HepG2 (cell line): ENCODE measurements around the gene CMTM1. TPM values are rescaled to one million over a fixed set of nuclear protein-coding genes. Genes with fewer than 3 reads are reported as not detected.

Experiments used
- ARNT2 ChIP-seq: sonication (generic); formaldehyde crosslinking; IDR thresholded peaks from 2 replicates; pipeline ENCODE4 v1.8.0; 2022; ENCODE audit warnings: mild to moderate bottlenecking, low read depth, missing genetic modification reagents, moderate library complexity
- BORCS8-MEF2B ChIP-seq: sonication (generic); formaldehyde crosslinking; IDR thresholded peaks from 2 replicates; pipeline ENCODE4 v1.8.0; 2022; ENCODE audit warnings: mild to moderate bottlenecking, missing genetic modification reagents
- GATAD2A ChIP-seq: IDR thresholded peaks from 2 replicates; pipeline ENCODE4 v1.6.1; 2016
- HHEX ChIP-seq: IDR thresholded peaks from 2 replicates; pipeline ENCODE4 v1.6.1; 2016; ENCODE audit warnings: control low read depth
- HMGA1 ChIP-seq: sonication (generic); formaldehyde crosslinking; conservative IDR thresholded peaks from 2 replicates; pipeline ENCODE4 v1.4.0; 2020; ENCODE audit warnings: missing genetic modification reagents
- HNRNPH1 ChIP-seq: fragments of 200-400 bp; formaldehyde crosslinking; optimal IDR thresholded peaks from 2 replicates; pipeline ENCODE3; 2017; ENCODE audit warnings: mild to moderate bottlenecking, low read depth, low read length
- IKZF1 ChIP-seq: fragments of 450-650 bp; IDR thresholded peaks from 2 replicates; pipeline ENCODE4 v1.7.1; 2016
- KMT2B ChIP-seq: IDR thresholded peaks from 2 replicates; pipeline ENCODE4 v1.6.1; 2016; ENCODE audit warnings: missing genetic modification reagents, missing compliant biosample characterization
- MAFF ChIP-seq: IDR thresholded peaks from 2 replicates; pipeline ENCODE4 v1.6.1; 2011; ENCODE audit warnings: low read depth, low read length, improper control_type of control experiment
- NFYB ChIP-seq: sonication (generic); formaldehyde crosslinking; IDR thresholded peaks from 2 replicates; pipeline ENCODE4 v1.4.0; 2020; ENCODE audit warnings: missing genetic modification reagents
- RBFOX2 ChIP-seq: fragments of 200-400 bp; formaldehyde crosslinking; IDR thresholded peaks from 2 replicates; pipeline ENCODE4 v1.6.1; 2017; ENCODE audit warnings: low read depth, mild to moderate bottlenecking, low read length
- RXRB ChIP-seq: IDR thresholded peaks from 2 replicates; pipeline ENCODE4 v1.6.1; 2016; ENCODE audit warnings: borderline replicate concordance, missing genetic modification reagents, missing compliant biosample characterization
- SNRNP70 ChIP-seq: fragments of 200-400 bp; formaldehyde crosslinking; IDR thresholded peaks from 2 replicates; pipeline ENCODE4 v1.6.1; 2017; ENCODE audit warnings: mild to moderate bottlenecking, low read depth, low read length, moderate library complexity
- TARDBP ChIP-seq: sonication (generic); formaldehyde crosslinking; IDR thresholded peaks from 2 replicates; pipeline ENCODE4 v1.8.0; 2022; ENCODE audit warnings: mild to moderate bottlenecking, missing genetic modification reagents
- TCF12 ChIP-seq, 2 experiments: fragments of 450-650 bp in 1 of 2; sonication (generic) in 1 of 2; formaldehyde crosslinking in 1 of 2; IDR thresholded peaks; 2 replicates each; pipeline versions ENCODE4 v1.6.1 to v1.8.0; 2017 to 2022; ENCODE audit warnings: antibody characterized with exemption in 1 of 2, mild to moderate bottlenecking in 1 of 2, missing genetic modification reagents in 1 of 2, moderate library complexity in 1 of 2
- XBP1 ChIP-seq: sonication (generic); formaldehyde crosslinking; IDR thresholded peaks from 2 replicates; pipeline ENCODE4 v1.5.0; 2020; ENCODE audit warnings: missing genetic modification reagents
- ZBTB38 ChIP-seq: sonication (generic); formaldehyde crosslinking; IDR thresholded peaks from 2 replicates; pipeline ENCODE4 v1.5.1; 2020; ENCODE audit warnings: mild to moderate bottlenecking, missing genetic modification reagents
- ZKSCAN5 ChIP-seq: sonication (generic); formaldehyde crosslinking; IDR thresholded peaks from 2 replicates; pipeline ENCODE4 v1.5.1; 2020; ENCODE audit warnings: mild to moderate bottlenecking, missing genetic modification reagents
- ZNF251 ChIP-seq: sonication (generic); formaldehyde crosslinking; IDR thresholded peaks from 2 replicates; pipeline ENCODE4 v1.9.0; 2021; ENCODE audit warnings: mild to moderate bottlenecking, missing genetic modification reagents
- ZNF780A ChIP-seq: sonication (generic); formaldehyde crosslinking; IDR thresholded peaks from 2 replicates; pipeline ENCODE4 v1.8.0; 2022; ENCODE audit warnings: mild to moderate bottlenecking, missing genetic modification reagents, moderate library complexity
- polyA plus RNA-seq, 8 experiments: library from polyadenylated mRNA; depleted of rRNA in 3 of 8; stranded (reverse) in 7 of 8; unstranded in 1 of 8; fragments of >200 nt; fragmentation: Illumina TruSeq in 4 of 8; extraction: Trizol in 4 of 8; gene quantifications; 2 replicates each; pipeline versions ENCODE4 v1.2.1 to v1.2.3, GENCODE V29; 2011 to 2016; ENCODE audit warnings: low read depth in 4 of 8, missing spikeins in 1 of 8, mixed read lengths in 1 of 8; ENCODE audit not compliant: insufficient read depth in 1 of 8
- total RNA-seq, 5 experiments: library from RNA; depleted of rRNA; stranded (reverse); fragments of >200 nt; fragmentation: Illumina TruSeq; extraction: Trizol; gene quantifications; 2 replicates each; pipeline ENCODE4 v1.2.3, GENCODE V29; 2016; ENCODE audit warnings: low read depth in 1 of 5
- TF ChIP-seq, protein P1 (sequence below): sonication (generic); formaldehyde crosslinking; IDR thresholded peaks from 2 replicates; pipeline ENCODE4 v1.4.0; 2020; ENCODE audit warnings: low read depth, mild to moderate bottlenecking, missing genetic modification reagents
- TF ChIP-seq, protein P2 (sequence below): sonication (generic); formaldehyde crosslinking; IDR thresholded peaks from 2 replicates; pipeline ENCODE4 v1.4.0; 2020; ENCODE audit warnings: missing genetic modification reagents
- TF ChIP-seq, protein P3 (sequence below): sonication (generic); formaldehyde crosslinking; conservative IDR thresholded peaks from 2 replicates; pipeline ENCODE4 v1.8.0; 2022; ENCODE audit warnings: missing genetic modification reagents
- TF ChIP-seq, protein P4 (sequence below): sonication (generic); formaldehyde crosslinking; IDR thresholded peaks from 2 replicates; pipeline ENCODE4 v1.4.0; 2020; ENCODE audit warnings: missing genetic modification reagents

CMTM1 gene
- total and polyA plus RNA-seq, 2 of the 13 experiments (the other 11 are each of a cell fraction or from before 2014, with no cell fraction given): 1.7 to 2.9 TPM

DNA sequence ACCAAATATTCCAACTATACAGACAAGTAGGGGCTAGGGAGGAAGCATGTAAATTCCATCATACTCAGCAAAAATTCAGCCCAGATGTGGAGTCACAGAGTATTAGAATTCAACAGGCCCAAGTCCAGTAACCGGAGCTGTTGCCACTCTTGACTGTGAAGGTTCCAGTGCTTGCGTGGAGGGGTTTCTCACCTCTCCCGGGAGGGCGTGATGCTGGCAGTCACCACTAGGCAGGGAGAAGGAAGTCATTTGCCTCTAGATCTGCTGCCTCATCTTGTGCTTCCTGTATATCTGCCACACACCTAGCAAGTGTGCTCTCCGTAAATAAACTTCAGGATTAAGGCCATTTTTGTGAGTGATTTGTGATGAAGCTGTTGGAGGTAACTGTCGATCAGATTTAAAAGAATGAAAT lies 14.9 kb upstream of the CMTM1 start (continued):
- TF ChIP-seq, protein P1, sequence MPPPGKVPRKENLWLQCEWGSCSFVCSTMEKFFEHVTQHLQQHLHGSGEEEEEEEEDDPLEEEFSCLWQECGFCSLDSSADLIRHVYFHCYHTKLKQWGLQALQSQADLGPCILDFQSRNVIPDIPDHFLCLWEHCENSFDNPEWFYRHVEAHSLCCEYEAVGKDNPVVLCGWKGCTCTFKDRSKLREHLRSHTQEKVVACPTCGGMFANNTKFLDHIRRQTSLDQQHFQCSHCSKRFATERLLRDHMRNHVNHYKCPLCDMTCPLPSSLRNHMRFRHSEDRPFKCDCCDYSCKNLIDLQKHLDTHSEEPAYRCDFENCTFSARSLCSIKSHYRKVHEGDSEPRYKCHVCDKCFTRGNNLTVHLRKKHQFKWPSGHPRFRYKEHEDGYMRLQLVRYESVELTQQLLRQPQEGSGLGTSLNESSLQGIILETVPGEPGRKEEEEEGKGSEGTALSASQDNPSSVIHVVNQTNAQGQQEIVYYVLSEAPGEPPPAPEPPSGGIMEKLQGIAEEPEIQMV (CRISPR knock-in tag): no peak
- TF ChIP-seq GATAD2A (CRISPR knock-in tag) (peak; percentile 48; the same call in 1 of the 2 replicates), RBFOX2 (no peak), IKZF1 (no peak), NFYB (no peak), MAFF (peak; percentile 98), ZNF780A (no peak), HMGA1 (CRISPR knock-in tag) (no peak), TARDBP (peak; percentile 67), TCF12 (IDR thresholded peaks at IDR 0.05) (no peak), TCF12 (CRISPR knock-in tag; IDR thresholded peaks at IDR 0.05) (no peak), SNRNP70 (no peak), RXRB (CRISPR knock-in tag) (no peak), ZNF251 (CRISPR knock-in tag) (no peak), HNRNPH1 (no peak), XBP1 (no peak), ARNT2 (CRISPR knock-in tag) (0 out of 2 replicates have a peak, but pooled peaks have one; percentile 9), BORCS8-MEF2B (0 out of 2 replicates have a peak, but pooled peaks have one; percentile 45), KMT2B (CRISPR knock-in tag) (no peak), ZKSCAN5 (CRISPR knock-in tag) (peak; percentile 87), ZBTB38 (CRISPR knock-in tag) (no peak; the same call in 1 of the 2 replicates), HHEX (CRISPR knock-in tag) (no peak)
- TF ChIP-seq, protein P2, sequence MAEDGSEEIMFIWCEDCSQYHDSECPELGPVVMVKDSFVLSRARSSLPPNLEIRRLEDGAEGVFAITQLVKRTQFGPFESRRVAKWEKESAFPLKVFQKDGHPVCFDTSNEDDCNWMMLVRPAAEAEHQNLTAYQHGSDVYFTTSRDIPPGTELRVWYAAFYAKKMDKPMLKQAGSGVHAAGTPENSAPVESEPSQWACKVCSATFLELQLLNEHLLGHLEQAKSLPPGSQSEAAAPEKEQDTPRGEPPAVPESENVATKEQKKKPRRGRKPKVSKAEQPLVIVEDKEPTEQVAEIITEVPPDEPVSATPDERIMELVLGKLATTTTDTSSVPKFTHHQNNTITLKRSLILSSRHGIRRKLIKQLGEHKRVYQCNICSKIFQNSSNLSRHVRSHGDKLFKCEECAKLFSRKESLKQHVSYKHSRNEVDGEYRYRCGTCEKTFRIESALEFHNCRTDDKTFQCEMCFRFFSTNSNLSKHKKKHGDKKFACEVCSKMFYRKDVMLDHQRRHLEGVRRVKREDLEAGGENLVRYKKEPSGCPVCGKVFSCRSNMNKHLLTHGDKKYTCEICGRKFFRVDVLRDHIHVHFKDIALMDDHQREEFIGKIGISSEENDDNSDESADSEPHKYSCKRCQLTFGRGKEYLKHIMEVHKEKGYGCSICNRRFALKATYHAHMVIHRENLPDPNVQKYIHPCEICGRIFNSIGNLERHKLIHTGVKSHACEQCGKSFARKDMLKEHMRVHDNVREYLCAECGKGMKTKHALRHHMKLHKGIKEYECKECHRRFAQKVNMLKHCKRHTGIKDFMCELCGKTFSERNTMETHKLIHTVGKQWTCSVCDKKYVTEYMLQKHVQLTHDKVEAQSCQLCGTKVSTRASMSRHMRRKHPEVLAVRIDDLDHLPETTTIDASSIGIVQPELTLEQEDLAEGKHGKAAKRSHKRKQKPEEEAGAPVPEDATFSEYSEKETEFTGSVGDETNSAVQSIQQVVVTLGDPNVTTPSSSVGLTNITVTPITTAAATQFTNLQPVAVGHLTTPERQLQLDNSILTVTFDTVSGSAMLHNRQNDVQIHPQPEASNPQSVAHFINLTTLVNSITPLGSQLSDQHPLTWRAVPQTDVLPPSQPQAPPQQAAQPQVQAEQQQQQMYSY (CRISPR knock-in tag): no peak
- TF ChIP-seq, protein P3, sequence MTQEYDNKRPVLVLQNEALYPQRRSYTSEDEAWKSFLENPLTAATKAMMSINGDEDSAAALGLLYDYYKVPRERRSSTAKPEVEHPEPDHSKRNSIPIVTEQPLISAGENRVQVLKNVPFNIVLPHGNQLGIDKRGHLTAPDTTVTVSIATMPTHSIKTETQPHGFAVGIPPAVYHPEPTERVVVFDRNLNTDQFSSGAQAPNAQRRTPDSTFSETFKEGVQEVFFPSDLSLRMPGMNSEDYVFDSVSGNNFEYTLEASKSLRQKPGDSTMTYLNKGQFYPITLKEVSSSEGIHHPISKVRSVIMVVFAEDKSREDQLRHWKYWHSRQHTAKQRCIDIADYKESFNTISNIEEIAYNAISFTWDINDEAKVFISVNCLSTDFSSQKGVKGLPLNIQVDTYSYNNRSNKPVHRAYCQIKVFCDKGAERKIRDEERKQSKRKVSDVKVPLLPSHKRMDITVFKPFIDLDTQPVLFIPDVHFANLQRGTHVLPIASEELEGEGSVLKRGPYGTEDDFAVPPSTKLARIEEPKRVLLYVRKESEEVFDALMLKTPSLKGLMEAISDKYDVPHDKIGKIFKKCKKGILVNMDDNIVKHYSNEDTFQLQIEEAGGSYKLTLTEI (CRISPR knock-in tag): no peak
- TF ChIP-seq, protein P4, sequence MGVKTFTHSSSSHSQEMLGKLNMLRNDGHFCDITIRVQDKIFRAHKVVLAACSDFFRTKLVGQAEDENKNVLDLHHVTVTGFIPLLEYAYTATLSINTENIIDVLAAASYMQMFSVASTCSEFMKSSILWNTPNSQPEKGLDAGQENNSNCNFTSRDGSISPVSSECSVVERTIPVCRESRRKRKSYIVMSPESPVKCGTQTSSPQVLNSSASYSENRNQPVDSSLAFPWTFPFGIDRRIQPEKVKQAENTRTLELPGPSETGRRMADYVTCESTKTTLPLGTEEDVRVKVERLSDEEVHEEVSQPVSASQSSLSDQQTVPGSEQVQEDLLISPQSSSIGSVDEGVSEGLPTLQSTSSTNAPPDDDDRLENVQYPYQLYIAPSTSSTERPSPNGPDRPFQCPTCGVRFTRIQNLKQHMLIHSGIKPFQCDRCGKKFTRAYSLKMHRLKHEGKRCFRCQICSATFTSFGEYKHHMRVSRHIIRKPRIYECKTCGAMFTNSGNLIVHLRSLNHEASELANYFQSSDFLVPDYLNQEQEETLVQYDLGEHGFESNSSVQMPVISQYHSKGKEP: no peak
